HG02678 (cell line): ENCODE measurements around the gene EGFL7.
"Not testable (repeated sequence)": the region's sequence is repeated elsewhere in the genome, so short reads cannot be mapped to it uniquely, and the experiment has no call there.

Source experiments
- ATAC-seq: cut with Tn5 transposase; IDR thresholded peaks from one replicate; pipeline ENCODE4 v1.9.1; 2021; ENCODE audit warnings: mild to moderate bottlenecking, moderate library complexity; ENCODE audit not compliant: unreplicated experiment

EGFL7 gene

DNA sequence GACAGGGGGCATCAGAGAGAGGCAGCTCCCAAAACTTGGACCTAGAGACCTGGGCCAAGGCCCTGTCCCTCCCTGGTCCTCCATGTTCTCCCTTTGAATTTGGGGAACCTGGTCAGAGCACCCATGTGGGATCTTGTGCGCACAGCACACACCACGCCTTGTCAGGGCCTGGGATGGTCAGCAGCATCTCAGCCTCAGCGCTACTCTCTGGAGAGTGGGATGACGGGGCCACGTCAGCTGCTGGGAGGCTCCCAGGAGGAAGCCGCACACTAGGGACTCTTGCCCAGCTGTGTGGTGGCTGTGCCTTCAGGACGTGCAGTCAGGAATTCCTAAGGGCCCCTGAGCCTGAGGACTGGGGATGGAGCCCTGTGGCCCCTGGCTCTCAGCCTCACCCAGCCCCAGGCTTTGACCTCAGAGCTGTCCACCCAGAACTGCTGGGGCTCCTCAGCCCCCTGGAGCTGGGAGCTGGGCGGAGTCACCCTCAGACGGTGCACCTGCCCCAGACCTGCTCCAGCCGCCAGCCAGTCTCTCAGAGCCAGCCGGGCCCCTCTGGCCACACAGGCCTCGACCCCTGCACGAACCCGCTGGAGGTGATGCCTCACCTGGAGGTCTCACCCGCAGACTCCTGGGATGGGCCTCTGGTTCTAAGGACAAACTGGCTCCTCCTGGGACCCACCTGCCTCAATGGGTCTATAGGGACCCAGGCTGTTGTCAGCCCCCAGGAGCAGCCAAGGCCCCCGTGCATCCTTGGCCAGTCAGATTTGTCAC is 38.3 kb upstream of the EGFL7 start:
- no peak for ATAC-seq

DNA sequence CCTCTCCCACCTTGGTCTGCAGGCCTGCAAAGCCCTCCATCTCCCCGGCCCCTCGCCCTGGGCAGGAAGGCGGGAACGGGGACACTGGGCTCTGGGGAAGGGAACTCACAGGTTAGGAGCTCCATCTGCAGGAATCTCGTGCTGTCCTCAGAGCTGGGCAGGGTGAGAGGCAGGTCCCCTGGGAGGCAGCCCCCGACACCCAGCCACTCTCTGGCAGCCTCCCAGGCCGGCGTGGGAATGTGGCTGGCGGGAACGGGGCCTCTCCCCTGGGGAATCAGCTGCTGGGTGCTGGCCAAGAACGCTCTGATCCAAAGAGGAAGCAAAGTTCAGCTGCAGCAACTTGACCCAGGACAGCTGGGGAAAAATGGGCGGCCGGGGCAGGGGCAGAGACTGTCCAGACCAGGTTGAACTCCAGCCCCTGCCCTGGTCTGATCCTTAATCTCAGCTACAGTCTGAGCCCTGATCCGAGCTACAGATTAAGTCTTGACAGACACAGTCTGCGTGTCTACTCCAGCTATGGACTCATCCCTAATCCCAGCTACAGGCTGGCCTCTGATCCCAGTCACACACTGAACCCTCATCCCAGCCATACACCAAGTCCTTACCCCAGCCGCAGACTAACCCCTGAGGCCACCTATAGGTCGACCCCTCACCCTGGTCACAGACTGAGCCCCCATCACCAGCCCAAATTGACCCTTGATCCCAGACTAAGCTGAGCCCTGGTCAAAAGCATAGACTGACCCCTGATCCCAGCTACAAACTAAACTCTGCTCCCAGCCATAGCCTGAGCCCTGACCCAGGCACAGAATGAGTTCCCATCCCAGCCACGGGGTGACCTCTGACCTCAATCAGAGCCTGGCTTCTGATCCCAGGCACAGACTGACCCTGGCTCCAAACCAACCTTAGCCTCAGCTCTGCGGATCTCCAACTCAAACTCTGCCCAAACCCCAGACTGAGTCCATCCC is 37.3 kb upstream of the EGFL7 start:
- no peak for ATAC-seq

DNA sequence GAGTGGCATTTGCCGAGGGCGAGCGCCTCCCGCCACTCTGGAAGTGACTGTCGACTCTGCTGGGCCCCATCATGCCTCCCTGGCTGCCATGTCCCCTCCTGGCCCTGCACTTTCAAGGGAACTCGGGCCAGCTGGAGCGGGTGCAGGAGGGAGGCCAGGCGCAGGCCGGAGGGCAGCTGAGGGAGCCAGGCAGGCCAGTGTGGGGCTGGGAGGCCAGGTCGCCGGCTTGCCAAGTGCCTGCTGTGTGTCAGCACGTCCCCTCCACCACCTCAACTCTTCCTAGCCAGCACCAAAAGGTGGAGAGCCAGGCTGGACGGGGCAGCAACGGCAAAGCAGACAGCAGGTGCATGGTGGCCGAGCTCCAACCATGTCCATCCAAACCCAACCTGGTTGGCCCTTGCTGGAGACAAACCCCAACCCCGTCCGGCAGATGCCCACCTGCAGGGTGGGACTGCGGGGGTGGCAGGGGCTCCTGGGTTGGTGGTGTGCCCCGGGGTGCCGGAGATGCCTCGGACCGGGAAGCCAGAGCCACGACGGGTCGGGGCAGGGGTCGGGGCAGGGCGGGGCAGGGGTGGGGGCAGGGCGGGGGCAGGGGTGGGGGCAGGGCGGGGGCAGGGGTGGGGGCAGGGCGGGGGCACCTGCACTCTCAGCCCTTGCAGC is 36.5 kb upstream of the EGFL7 start:
- no peak for ATAC-seq

DNA sequence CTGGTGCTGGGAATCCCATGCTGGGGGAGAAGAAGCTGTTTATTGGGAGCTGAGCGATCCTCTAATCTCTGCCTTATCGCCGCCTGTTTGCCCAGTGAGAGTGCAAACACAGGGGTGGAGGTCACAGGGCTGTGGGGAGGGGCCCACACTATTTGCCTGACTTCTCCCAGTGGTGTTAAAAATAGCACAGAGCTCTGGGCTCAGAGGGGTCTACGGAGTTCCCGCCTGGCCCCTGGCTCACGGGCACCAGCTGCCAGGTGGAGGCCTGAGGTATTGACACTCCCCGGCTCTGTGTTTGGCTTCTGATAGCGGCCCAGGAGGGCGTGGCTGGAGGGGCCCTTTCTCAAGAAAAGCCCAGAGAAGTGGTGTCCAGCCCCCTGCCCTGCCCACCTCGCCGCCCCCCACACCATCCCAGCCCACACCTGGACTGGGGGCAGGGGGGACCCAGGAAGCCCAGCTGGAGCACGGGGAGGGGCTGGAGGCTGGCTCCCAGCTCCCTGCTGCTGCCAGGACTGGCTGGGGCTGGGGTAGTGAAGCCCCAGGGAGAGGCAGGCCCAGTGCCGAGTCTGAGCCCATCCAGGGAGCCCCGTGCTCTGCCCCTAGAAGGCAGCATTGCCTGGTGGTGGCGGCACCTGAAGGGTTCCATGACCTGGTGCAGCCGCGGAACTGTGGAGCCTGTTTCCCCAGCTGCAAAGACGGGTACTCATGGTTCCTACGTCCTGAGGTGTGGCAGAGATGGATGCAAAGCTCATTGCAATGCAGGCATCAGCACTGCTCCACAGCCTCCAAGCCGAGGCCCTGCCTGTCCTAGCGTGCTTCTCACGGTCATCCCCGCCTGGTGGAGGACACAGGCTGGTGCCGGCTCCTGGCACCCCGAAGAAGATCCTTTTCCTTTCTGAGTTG is 35.7 kb upstream of the EGFL7 start:
- no peak for ATAC-seq

DNA sequence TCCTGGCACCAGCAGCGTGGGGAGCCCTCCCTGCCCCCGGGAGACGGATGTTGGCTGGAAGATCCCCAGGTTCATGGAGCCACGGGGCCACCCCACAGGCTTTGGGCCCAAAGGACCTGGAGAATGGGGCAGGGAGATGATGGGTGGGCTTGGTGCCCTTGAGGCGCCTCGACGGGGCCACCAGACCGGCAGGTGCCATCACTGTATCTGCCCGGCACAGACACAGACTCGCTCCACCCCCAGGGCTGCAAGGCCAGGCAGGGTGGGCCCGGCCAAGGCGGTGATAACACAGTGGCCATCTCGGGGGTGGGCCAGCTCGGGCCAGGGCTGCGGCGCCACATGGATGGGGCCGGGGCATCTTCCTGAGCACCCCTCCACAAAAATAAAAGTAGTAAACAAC is 35.0 kb upstream of the EGFL7 start:
- no peak for ATAC-seq

DNA sequence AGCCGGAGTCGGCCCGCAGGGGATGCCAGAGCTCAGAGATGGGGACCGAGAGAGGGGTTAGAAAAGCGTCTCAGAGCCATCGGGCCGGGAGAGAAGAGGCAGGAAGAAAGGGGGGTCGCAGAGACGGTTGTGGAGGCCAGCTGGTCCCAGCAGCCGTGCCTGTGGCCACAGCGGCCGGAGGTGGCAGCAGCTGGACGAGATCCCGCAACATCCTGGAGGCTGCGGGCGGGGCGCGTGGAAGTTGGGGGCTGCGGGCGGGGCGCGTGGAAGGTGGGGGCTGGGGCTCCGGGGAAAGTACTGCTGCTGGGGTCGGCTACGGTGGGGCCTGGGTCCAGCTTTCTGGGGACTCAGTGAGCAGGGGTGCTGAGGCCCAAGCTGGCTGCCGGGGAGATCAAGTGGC is 34.4 kb upstream of the EGFL7 start:
- no peak for ATAC-seq

- ATAC-seq, result no peak
These were observed 33.5 kb upstream of the EGFL7 start for GRCh38 chr9:136629001-136629878.

DNA sequence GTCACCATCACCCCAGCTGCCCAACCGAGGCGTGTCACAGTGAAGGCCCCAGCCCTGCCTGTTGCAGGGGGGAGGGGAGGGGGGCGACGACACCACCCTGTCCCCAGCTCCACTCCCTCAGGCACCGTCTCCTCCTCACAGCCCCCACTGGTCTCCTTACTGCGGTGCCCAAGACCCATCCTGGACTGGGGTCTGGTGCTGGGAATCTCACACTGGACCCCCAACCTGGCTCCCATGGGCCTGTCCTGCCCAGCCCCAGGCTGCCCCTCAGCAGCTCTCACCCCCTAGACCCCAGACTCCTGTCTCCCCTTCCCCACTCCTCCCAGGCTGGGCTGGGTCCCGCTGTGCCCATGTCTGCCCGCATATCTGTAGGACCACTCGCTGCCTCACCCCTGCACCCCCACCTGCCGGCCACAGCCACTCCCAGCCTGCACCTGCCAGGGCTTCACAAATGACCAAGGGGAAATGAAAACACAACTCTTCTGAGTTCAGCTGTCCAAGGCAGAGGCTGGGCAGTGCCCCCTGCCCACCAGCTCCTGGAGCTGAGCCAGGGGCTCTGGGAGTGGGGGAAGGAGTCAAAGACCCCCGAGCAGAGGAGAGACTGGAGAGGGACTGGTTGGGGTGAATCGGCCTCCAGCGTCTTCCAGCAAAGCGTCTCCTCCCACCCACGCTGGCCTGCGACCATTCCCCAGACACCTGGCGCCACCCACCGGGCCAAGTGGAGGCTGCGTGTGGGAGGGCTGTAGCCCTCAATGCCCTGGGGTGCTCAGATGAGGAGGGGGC is 32.6 kb upstream of the EGFL7 start:
- ATAC-seq, result no peak

- no peak for ATAC-seq
These were observed 32.1 kb upstream of the EGFL7 start for GRCh38 chr9:136630662-136630992.

- ATAC-seq, result no peak
These were observed 31.4 kb upstream of the EGFL7 start for GRCh38 chr9:136631038-136632000.

DNA sequence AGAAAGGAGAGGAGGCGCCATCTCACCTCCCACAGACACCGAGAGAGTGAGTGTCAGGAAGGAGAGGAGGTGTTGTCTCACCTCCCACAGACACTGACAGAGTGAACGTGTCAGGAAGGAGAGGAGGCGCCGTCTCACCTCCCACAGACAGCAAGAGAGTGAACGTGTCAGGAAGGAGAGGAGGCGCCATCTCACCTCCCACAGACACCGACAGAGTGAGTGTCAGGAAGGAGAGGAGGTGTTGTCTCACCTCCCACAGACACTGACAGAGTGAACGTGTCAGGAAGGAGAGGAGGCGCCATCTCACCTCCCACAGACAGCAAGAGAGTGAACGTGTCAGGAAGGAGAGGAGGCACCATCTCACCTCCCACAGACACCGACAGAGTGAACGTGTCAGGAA is 30.6 kb upstream of the EGFL7 start:
- not testable (repeated sequence) for ATAC-seq

GRCh38 chr9:136632491-136633106 is 30.1 kb upstream of the EGFL7 start:
- not testable (repeated sequence) for ATAC-seq

GRCh38 chr9:136634904-136635303 is 27.8 kb upstream of the EGFL7 start:
- ATAC-seq, result no peak

GRCh38 chr9:136640171-136641111 is 22.3 kb upstream of the EGFL7 start:
- no peak for ATAC-seq

DNA sequence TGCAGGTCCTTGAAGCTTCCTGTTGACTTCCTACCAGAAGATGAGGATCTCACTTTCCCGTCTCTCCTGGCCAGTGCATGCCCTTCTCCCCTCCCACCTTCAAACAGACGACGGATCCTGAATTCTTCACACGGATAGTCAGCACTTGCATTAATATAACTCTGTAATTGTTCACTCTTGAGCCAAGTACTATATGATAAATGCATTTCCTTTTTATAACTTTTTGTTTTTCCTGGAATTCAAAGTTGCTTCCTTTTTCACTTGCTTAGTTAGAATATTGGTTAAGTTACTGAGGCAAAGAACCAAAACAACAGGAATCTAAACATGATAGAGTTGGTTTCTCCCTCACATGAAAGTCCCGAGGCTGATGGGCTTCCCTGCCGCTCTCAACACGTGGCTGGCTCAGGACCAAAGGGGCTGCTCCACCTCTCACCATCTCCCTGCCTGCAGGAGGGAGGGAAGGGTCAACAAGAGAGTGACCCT is 20.2 kb upstream of the EGFL7 start:
- no peak for ATAC-seq
